Peyer's patch (tissue), 4 donors: ENCODE measurements around the gene GUCY1A2. TPM values are rescaled to one million over a fixed set of nuclear protein-coding genes. Genes with fewer than 3 reads are reported as not detected.

Experiments used
- DNase-seq, 3 donors: peaks; one replicate each; pipeline ENCODE4 v3.0.0-alpha.2; 2017 to 2019
- H3K27ac ChIP-seq, 4 donors: fragments of 200-600 bp; sonication (generic); one replicate each; pipeline ENCODE4 v1.5.1; 2016 to 2019
- H3K27me3 ChIP-seq, 2 donors: fragments of 200-600 bp; sonication (generic); one replicate each; pipeline ENCODE4 v1.5.1; 2019
- H3K36me3 ChIP-seq, 3 donors: fragments of 200-600 bp; sonication (generic); one replicate each; pipeline ENCODE4 v1.5.1; 2016 to 2019
- H3K4me1 ChIP-seq, 4 donors: fragments of 200-600 bp; sonication (generic); one replicate each; pipeline ENCODE4 v1.5.1; 2016 to 2019
- H3K4me3 ChIP-seq, 4 donors: fragments of 200-600 bp; sonication (generic); 1 replicate in 3 of 4; 2 replicates in 1 of 4; pipeline ENCODE4 v1.5.1; 2016 to 2019; ENCODE audit warnings: mild to moderate bottlenecking in 1 of 4
- H3K9me3 ChIP-seq, 4 donors: fragments of 200-600 bp; sonication (generic); one replicate each; pipeline ENCODE4 v1.5.1; 2016 to 2019; ENCODE audit warnings: mild to moderate bottlenecking in 1 of 4
- CTCF ChIP-seq, 6 experiments: fragments of 450-650 bp in 4 of 6; fragments of 200-600 bp in 2 of 6; sonication (generic) in 1 of 6; IDR thresholded peaks; one replicate each; pipeline ENCODE4 v1.5.1; 2017 to 2019; ENCODE audit warnings: antibody characterized with exemption in 6 of 6, mild to moderate bottlenecking in 3 of 6, moderate library complexity in 1 of 6
- POLR2A ChIP-seq, 2 donors: fragments of 450-650 bp; IDR thresholded peaks; one replicate each; pipeline ENCODE4 v1.5.1; 2017; ENCODE audit warnings: antibody characterized with exemption in 2 of 2, mild to moderate bottlenecking in 2 of 2, moderate library complexity in 2 of 2
- total RNA-seq, 4 donors: library from RNA; depleted of rRNA; stranded (reverse); fragments of >200 nt; gene quantifications; one replicate each; pipeline ENCODE4 v1.1.0, GENCODE V29; 2016

The GUCY1A2 gene
- total RNA-seq, 4 donors from 2014 or later = 0.53 to 0.95 (median 0.75) TPM

- Histone ChIP-seq H3K27ac (no peak overlapping the region), H3K4me3 (no peak overlapping the region), H3K9me3 (no peaks in the 10 kb centered on the region), H3K36me3 (no peaks in the 10 kb centered on the region), H3K27me3 (no peaks in the 10 kb centered on the region), H3K4me1 (no peaks in the 10 kb centered on the region)
- no peak for DNase-seq
- no peak for TF ChIP-seq POLR2A (IDR thresholded peaks at IDR 0.05)
- TF ChIP-seq CTCF (IDR thresholded peaks at IDR 0.05) = no peak
These were observed 25.1 kb upstream of the GUCY1A2 start for GRCh38 chr11:107043242-107044006.

GRCh38 chr11:107042748-107043147 lies 24.5 kb upstream of the GUCY1A2 start:
- no peak overlapping the region for H3K4me3 ChIP-seq

GRCh38 chr11:107041088-107041444 lies 22.8 kb upstream of the GUCY1A2 start:
- DNase-seq = no peak
- no peaks in the 10 kb centered on the region for H3K9me3 ChIP-seq
- no peaks in the 10 kb centered on the region for H3K27me3 ChIP-seq
- H3K4me3 ChIP-seq = no peak overlapping the region
- no peak overlapping the region for H3K27ac ChIP-seq
- no peaks in the 10 kb centered on the region for H3K36me3 ChIP-seq
- TF ChIP-seq CTCF (IDR thresholded peaks at IDR 0.05) = no peak
- TF ChIP-seq POLR2A (IDR thresholded peaks at IDR 0.05) = no peak
- H3K4me1 ChIP-seq = no peaks in the 10 kb centered on the region

More at GRCh38 chr11:107042748-107043147, 24.5 kb upstream of the GUCY1A2 start:
- H3K27me3 ChIP-seq = no peaks in the 10 kb centered on the region
- no peaks in the 10 kb centered on the region for H3K4me1 ChIP-seq
- H3K27ac ChIP-seq = no peak overlapping the region
- no peaks in the 10 kb centered on the region for H3K9me3 ChIP-seq
- TF ChIP-seq CTCF (IDR thresholded peaks at IDR 0.05) = no peak
- TF ChIP-seq POLR2A (IDR thresholded peaks at IDR 0.05) = no peak
- DNase-seq = no peak
- no peaks in the 10 kb centered on the region for H3K36me3 ChIP-seq

- no peak for DNase-seq
- no peak for TF ChIP-seq POLR2A (IDR thresholded peaks at IDR 0.05)
- TF ChIP-seq CTCF (IDR thresholded peaks at IDR 0.05) = no peak
- Histone ChIP-seq H3K9me3 (no peaks in the 10 kb centered on the region), H3K4me1 (no peaks in the 10 kb centered on the region), H3K27me3 (no peaks in the 10 kb centered on the region), H3K36me3 (no peaks in the 10 kb centered on the region), H3K27ac (no peak overlapping the region), H3K4me3 (no peak overlapping the region)
These were observed 22.3 kb upstream of the GUCY1A2 start for GRCh38 chr11:107040433-107041087.

GRCh38 chr11:107025673-107026072 lies 7.4 kb upstream of the GUCY1A2 start:
- H3K36me3 ChIP-seq = no peaks in the 10 kb centered on the region
- H3K27me3 ChIP-seq = no peaks in the 10 kb centered on the region

More at GRCh38 chr11:107025673-107026072, 7.4 kb upstream of the GUCY1A2 start:
- Histone ChIP-seq H3K4me3 (no peak overlapping the region), H3K9me3 (no peaks in the 10 kb centered on the region), H3K27ac (no peak overlapping the region), H3K4me1 (no peaks in the 10 kb centered on the region)
- no peak for DNase-seq
- no peak for TF ChIP-seq POLR2A (IDR thresholded peaks at IDR 0.05)
- TF ChIP-seq CTCF (IDR thresholded peaks at IDR 0.05) = no peak
